Progenitor cell of endocrine pancreas (in vitro differentiated cells): ENCODE measurements around the gene PLA1A. TPM values are rescaled to one million over a fixed set of nuclear protein-coding genes. Genes with fewer than 3 reads are reported as not detected.
"Not testable (repeated sequence)": the region's sequence is repeated elsewhere in the genome, so short reads cannot be mapped to it uniquely, and the experiment has no call there.

Experiments used
- DNase-seq: peaks from one replicate; pipeline ENCODE4 v3.0.0; 2021; ENCODE audit warnings: low spot score; ENCODE audit not compliant: unreplicated experiment
- H3K27ac Mint-ChIP-seq: 2 replicates; pipeline ENCODE4 v1.8.0; 2021; ENCODE audit warnings: mild to moderate bottlenecking, moderate library complexity, mixed read lengths
- H3K27me3 Mint-ChIP-seq: 2 replicates; pipeline ENCODE4 v1.8.0; 2021; ENCODE audit warnings: mixed read lengths
- H3K36me3 Mint-ChIP-seq: 2 replicates; pipeline ENCODE4 v1.8.0; 2022; ENCODE audit warnings: mixed read lengths; ENCODE audit not compliant: insufficient read depth
- H3K4me1 Mint-ChIP-seq: 2 replicates; pipeline ENCODE4 v1.8.0; 2021; ENCODE audit warnings: low read depth, mixed read lengths
- H3K4me3 Mint-ChIP-seq: 2 replicates; pipeline ENCODE4 v1.8.0; 2021; ENCODE audit warnings: low read depth, mild to moderate bottlenecking, moderate library complexity, mixed read lengths
- H3K9me3 Mint-ChIP-seq: 2 replicates; pipeline ENCODE4 v1.8.0; 2021; ENCODE audit warnings: low read depth, mixed read lengths
- CTCF ChIP-seq: fragments of 200-600 bp; sonication (generic); IDR thresholded peaks from one replicate; pipeline ENCODE4 v1.5.0; 2021; ENCODE audit warnings: antibody characterized with exemption, mild to moderate bottlenecking; ENCODE audit not compliant: unreplicated experiment
- long read RNA-seq: library from polyadenylated mRNA; unstranded; transcript quantifications from one replicate; pipeline ENCODE4 v2.0.0, GENCODE V29; 2020
- total RNA-seq: library from RNA; stranded (reverse); gene quantifications from 2 replicates; pipeline ENCODE4 v1.2.1, GENCODE V29; 2021

The PLA1A gene, protein sequence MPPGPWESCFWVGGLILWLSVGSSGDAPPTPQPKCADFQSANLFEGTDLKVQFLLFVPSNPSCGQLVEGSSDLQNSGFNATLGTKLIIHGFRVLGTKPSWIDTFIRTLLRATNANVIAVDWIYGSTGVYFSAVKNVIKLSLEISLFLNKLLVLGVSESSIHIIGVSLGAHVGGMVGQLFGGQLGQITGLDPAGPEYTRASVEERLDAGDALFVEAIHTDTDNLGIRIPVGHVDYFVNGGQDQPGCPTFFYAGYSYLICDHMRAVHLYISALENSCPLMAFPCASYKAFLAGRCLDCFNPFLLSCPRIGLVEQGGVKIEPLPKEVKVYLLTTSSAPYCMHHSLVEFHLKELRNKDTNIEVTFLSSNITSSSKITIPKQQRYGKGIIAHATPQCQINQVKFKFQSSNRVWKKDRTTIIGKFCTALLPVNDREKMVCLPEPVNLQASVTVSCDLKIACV
- total RNA-seq = 0.18 TPM in 1 of 2 replicates, not detected in the other
- long read RNA-seq = 0 reads

GRCh38 chr3:119597548-119598288 is at the start of gene PLA1A:
TSS of gene PLA1A (plus strand) at chr3:119597885. CDS start at chr3:119597914, 29 bp downstream.
- Mint-ChIP-seq H3K4me1 (peaks cover 14% of the 10 kb centered on the region), H3K4me3 (no peak within 1 kb of the TSS), H3K9me3 (no peaks in the 10 kb centered on the region), H3K27ac (no peak within 1 kb of the TSS), H3K36me3 (no peaks in the 10 kb centered on the region), H3K27me3 (peaks cover 11% of the 10 kb centered on the region)
- no peak for TF ChIP-seq CTCF
- DNase-seq = no peak

DNA sequence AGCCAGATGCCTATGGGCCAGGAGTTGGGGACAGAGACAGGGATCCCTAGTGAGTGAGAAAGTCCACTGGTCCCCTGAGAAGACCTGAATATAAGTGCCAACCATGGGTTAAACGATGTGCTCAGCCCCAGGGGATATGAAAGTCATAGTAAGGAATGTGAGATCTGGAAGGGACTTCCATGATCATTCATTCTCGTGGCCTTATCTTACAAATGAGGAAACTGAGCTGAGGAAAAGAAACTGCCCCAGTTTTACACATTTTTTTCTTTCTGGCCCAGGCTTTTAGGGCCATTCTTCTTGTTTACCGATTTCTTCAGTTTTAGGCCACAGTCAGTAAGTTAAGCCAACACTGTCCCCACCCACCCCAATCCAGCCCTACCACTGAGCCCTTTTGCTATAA is 49.3 kb upstream of the PLA1A start:
- no peaks in the 10 kb centered on the region for H3K27me3 Mint-ChIP-seq
- H3K4me1 Mint-ChIP-seq = no peaks in the 10 kb centered on the region
- no peak for TF ChIP-seq CTCF
- no peaks in the 10 kb centered on the region for H3K9me3 Mint-ChIP-seq
- H3K27ac Mint-ChIP-seq = no peak overlapping the region
- no peaks in the 10 kb centered on the region for H3K36me3 Mint-ChIP-seq
- no peak overlapping the region for H3K4me3 Mint-ChIP-seq
- no peak for DNase-seq

GRCh38 chr3:119550192-119550910 is 47.3 kb upstream of the PLA1A start:
- no peaks in the 10 kb centered on the region for H3K27me3 Mint-ChIP-seq
- H3K4me1 Mint-ChIP-seq = no peaks in the 10 kb centered on the region

GRCh38 chr3:119551598-119551997 is 46.1 kb upstream of the PLA1A start:
- Mint-ChIP-seq H3K27me3 (peaks cover 5% of the 10 kb centered on the region), H3K4me1 (no peaks in the 10 kb centered on the region), H3K27ac (no peak overlapping the region), H3K4me3 (no peak overlapping the region), H3K36me3 (no peaks in the 10 kb centered on the region), H3K9me3 (no peaks in the 10 kb centered on the region)
- DNase-seq = no peak
- TF ChIP-seq CTCF = no peak

More at GRCh38 chr3:119550192-119550910, 47.3 kb upstream of the PLA1A start:
- DNase-seq = no peak
- H3K36me3 Mint-ChIP-seq = no peaks in the 10 kb centered on the region
- no peak for TF ChIP-seq CTCF
- no peaks in the 10 kb centered on the region for H3K9me3 Mint-ChIP-seq
- H3K4me3 Mint-ChIP-seq = no peak overlapping the region
- no peak overlapping the region for H3K27ac Mint-ChIP-seq

GRCh38 chr3:119552928-119553327 is 44.8 kb upstream of the PLA1A start:
- not testable (repeated sequence) for H3K4me3 Mint-ChIP-seq, H3K36me3 Mint-ChIP-seq, DNase-seq, H3K27me3 Mint-ChIP-seq, H3K4me1 Mint-ChIP-seq, H3K9me3 Mint-ChIP-seq, H3K27ac Mint-ChIP-seq
